ENCODE measurements around the gene LY6G6F. TPM values are rescaled to one million over a fixed set of nuclear protein-coding genes. Genes with fewer than 3 reads are reported as not detected.

The LY6G6F gene
- total RNA-seq, 1 experiment from 2014 or later: not detected

DNA sequence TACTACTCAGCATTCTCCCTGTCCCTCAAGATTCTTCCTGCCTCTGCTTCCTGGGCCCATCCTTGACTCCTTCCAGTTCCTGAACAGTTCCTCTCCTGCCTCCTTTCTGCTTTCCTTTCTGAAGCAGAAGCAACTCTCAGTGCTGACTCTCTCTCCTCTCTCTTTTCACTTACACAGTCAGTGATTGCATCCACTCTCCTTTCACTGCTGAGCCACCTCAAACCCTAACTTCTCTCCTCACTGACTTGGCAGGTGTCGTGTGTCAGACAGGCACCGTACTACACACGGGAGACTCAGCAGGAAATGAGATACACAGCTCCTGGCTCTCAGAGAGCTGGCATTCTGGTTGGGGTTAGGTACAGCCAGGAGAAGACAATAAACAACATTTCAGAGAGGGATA, 9.1 kb upstream of the LY6G6F start:
- Mint-ChIP-seq H3K9me3 (ENCODE audit: unreplicated experiment) (no peaks in the 10 kb centered on the region), H3K4me1 (ENCODE audit: insufficient read depth, unreplicated experiment) (no peaks in the 10 kb centered on the region), H3K27ac (ENCODE audit: low read depth, unreplicated experiment) (no peak overlapping the region), H3K36me3 (ENCODE audit: insufficient read depth, unreplicated experiment) (peaks cover 63% of the 10 kb centered on the region), H3K4me3 (ENCODE audit: unreplicated experiment) (no peak overlapping the region), H3K27me3 (ENCODE audit: insufficient read depth, unreplicated experiment) (no peaks in the 10 kb centered on the region)
- TF ChIP-seq CTCF (IDR thresholded peaks at IDR 0.05; ENCODE audit: unreplicated experiment): no peak
- intact Hi-C loops (cut with micrococcal nuclease): no loop called here
- no peak for DNase-seq (ENCODE audit: unreplicated experiment)
- no TSS peak for BruUV-seq (replicated peaks)
- ChIA-PET CTCF (no interaction called here), POLR2A (interaction anchor here (1.3 kb wide), 1 partner anchor 32 kb away, joined by 3 read pairs; the partner anchor contains the start of gene CSNK2B)

GRCh38 chr6:31700740-31701401, 5.8 kb upstream of the LY6G6F start:
- DNase-seq (ENCODE audit: unreplicated experiment): no peak
- peaks cover 5% of the 10 kb centered on the region for H3K4me1 Mint-ChIP-seq (ENCODE audit: insufficient read depth, unreplicated experiment)
- no TSS peak for BruUV-seq (replicated peaks)
- ChIA-PET CTCF (interaction anchor here (0.6 kb wide), 1 partner anchor 238 kb away, joined by 4 read pairs; no protein-coding TSS in a partner anchor), POLR2A (interaction anchor here (0.7 to 2.8 kb wide), 2 partner anchors 9 to 106 kb away, joined by 3 to 19 read pairs; partner anchors contain the start of gene LSM2)
- peak overlapping the region; percentile 95 for H3K4me3 Mint-ChIP-seq (ENCODE audit: unreplicated experiment)
- TF ChIP-seq CTCF (IDR thresholded peaks at IDR 0.05; ENCODE audit: unreplicated experiment): no peak
- H3K9me3 Mint-ChIP-seq (ENCODE audit: unreplicated experiment): no peaks in the 10 kb centered on the region
- no peaks in the 10 kb centered on the region for H3K27me3 Mint-ChIP-seq (ENCODE audit: insufficient read depth, unreplicated experiment)
- H3K36me3 Mint-ChIP-seq (ENCODE audit: insufficient read depth, unreplicated experiment): peaks cover 38% of the 10 kb centered on the region
- intact Hi-C loops (cut with micrococcal nuclease): no loop called here
- H3K27ac Mint-ChIP-seq (ENCODE audit: low read depth, unreplicated experiment): no peak overlapping the region

DNA sequence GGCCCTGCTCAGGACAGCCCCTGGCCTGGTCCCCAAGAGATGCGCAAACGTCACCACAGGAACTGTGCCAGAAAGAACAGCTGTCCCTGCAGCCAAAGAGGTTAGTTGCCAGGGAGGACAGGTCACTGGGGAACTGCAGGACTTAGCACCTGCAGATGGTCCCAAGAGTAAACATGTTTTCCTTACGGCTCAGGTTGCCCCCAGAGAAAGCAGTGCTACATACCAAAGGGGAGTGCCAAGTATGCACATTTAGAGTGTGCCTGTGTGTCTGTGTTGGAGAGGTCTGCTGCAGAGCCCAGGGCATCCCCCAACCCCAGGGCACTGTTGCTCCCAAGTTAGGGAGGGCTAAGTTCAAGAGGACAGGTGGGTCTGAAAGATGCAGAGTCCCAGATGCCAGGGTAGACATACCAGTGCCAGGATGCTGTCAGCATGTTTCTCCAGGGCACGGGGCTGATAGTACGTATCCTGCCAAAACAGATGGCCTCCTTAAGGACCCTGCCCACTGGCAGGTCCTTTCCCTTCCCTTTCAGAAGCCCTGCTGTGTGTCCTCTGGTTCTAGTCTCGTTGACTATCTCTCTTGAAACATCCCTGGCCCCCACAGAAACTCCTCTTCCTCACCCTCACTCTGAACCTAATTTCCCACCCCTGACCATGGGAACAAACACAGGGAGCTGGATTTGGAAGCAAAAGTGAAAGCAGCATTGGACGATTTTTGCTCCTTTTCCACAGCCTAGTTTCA, 4.8 kb upstream of the LY6G6F start:
- H3K27ac Mint-ChIP-seq (ENCODE audit: low read depth, unreplicated experiment): peak overlapping the region; percentile 89
- no TSS peak for BruUV-seq (replicated peaks)
- H3K9me3 Mint-ChIP-seq (ENCODE audit: unreplicated experiment): no peaks in the 10 kb centered on the region
- H3K27me3 Mint-ChIP-seq (ENCODE audit: insufficient read depth, unreplicated experiment): no peaks in the 10 kb centered on the region
- CTCF ChIA-PET: interaction anchor here (0.9 to 1.2 kb wide), 2 partner anchors 11 to 125 kb away, joined by 3 read pairs; no protein-coding TSS in a partner anchor
- POLR2A ChIA-PET: interaction anchor here (0.6 to 3.4 kb wide), 21 partner anchors 8 to 270 kb away, joined by 3 to 29 read pairs (median 7); partner anchors contain the start of genes C6orf47, CLIC1, CSNK2B and DXO
- peaks cover 5% of the 10 kb centered on the region for H3K4me1 Mint-ChIP-seq (ENCODE audit: insufficient read depth, unreplicated experiment)
- DNase-seq (ENCODE audit: unreplicated experiment): no peak
- TF ChIP-seq CTCF (IDR thresholded peaks at IDR 0.05; ENCODE audit: unreplicated experiment): no peak
- intact Hi-C loops (cut with micrococcal nuclease): loop anchor here (2.0 kb wide), 1 partner anchor 37 kb away; no protein-coding TSS in a partner anchor
- peaks cover 28% of the 10 kb centered on the region for H3K36me3 Mint-ChIP-seq (ENCODE audit: insufficient read depth, unreplicated experiment)
- H3K4me3 Mint-ChIP-seq (ENCODE audit: unreplicated experiment): peak overlapping the region; percentile 95

DNA sequence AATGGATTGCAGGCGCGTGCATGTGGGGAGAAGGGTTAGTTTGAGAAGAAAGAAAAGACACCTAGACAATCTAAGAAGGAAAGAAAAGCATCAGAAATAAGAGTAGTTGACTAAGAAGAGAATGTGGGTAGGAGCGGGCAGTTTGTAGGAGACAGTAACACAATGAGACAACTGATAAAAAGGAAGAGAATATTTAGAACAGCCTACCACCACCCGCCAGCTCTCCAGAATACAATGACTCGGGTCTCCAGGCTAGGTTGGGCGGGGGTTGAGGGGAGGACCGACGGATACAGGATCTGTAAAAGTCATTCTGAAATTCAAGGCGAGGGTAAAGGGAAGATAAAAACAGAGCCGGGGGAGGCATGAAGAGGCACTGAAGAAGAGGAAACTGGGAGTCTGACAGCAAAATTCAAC, 4.3 kb upstream of the LY6G6F start:
- no TSS peak for BruUV-seq (replicated peaks)
- intact Hi-C loops (cut with micrococcal nuclease): loop anchor here (2.0 kb wide), 1 partner anchor 36 kb away; no protein-coding TSS in a partner anchor
- CTCF ChIA-PET: interaction anchor here (0.8 to 1.2 kb wide), 3 partner anchors 12 to 124 kb away, joined by 3 read pairs; partner anchors contain the start of gene C6orf47
- POLR2A ChIA-PET: interaction anchor here (0.6 to 3.4 kb wide), 27 partner anchors 9 to 270 kb away, joined by 3 to 29 read pairs (median 6); partner anchors contain the start of genes BAG6, C6orf47, CLIC1 and CSNK2B
- DNase-seq (ENCODE audit: unreplicated experiment): peak; percentile 15
- Mint-ChIP-seq H3K9me3 (ENCODE audit: unreplicated experiment) (no peaks in the 10 kb centered on the region), H3K36me3 (ENCODE audit: insufficient read depth, unreplicated experiment) (peaks cover 24% of the 10 kb centered on the region), H3K4me1 (ENCODE audit: insufficient read depth, unreplicated experiment) (peaks cover 5% of the 10 kb centered on the region), H3K27ac (ENCODE audit: low read depth, unreplicated experiment) (peak overlapping the region; percentile 89), H3K27me3 (ENCODE audit: insufficient read depth, unreplicated experiment) (no peaks in the 10 kb centered on the region), H3K4me3 (ENCODE audit: unreplicated experiment) (peak overlapping the region; percentile 95)
- no peak for TF ChIP-seq CTCF (IDR thresholded peaks at IDR 0.05; ENCODE audit: unreplicated experiment)
